HG02884 (cell line): ENCODE measurements around the gene CLASP2.
A peak's percentile ranks its signal among the peaks of the same experiment; 100 is the strongest.
"Not testable (repeated sequence)": the region's sequence is repeated elsewhere in the genome, so short reads cannot be mapped to it uniquely, and the experiment has no call there.

Source experiments
- ATAC-seq: cut with Tn5 transposase; IDR thresholded peaks from one replicate; pipeline ENCODE4 v1.9.1; 2021; ENCODE audit warnings: mild to moderate bottlenecking, moderate library complexity; ENCODE audit not compliant: unreplicated experiment

CLASP2 gene

DNA sequence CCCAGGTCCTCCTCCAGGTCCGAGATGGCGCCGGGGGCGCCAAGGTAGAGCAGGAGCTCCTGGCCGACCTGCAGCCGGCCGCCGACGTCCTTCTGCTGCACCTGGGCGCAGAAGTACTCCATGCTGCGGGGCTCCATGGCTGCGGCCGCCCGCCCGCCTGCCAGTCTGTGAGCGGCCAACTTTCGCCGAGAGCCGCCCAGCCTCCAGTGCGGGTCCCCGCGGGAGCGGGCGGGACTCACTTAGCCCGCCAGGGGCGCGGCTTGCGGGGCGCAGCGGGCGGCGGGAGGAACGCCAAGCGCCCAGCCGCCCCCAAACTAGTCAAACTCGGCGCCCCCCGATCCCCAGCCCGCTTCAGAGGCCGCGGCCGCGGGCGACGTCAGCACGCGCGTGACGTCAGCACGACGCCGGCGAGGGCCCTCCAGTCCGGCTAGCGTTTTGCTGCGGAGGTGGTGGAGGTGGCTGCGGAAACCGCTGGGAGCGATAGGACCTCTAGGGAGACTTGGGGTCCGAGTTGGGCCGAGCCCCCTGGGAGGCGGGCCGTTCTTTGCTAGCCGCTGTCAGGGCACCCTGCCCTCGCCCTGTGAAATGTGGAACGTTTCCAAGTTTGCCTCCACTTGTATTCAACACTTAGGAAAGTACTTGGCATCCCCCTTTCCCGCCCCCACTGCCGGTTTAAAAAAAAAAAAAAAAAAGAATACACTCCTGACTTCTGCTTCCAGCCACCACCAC is at the start of gene CLASP2:
CLASP2 (minus strand) TSS at position 389 of the 729 bp plus-strand sequence; CDS start at position 137, 252 bp downstream.
- ATAC-seq = peak; percentile 95

- ATAC-seq = no peak
These were observed 40.8 kb upstream of the CLASP2 start for GRCh38 chr3:33758864-33759263.

- ATAC-seq = no peak
These were observed 40.2 kb upstream of the CLASP2 start for GRCh38 chr3:33758281-33758680.

- ATAC-seq = not testable (repeated sequence)
These were observed 36.3 kb upstream of the CLASP2 start for GRCh38 chr3:33754391-33754790.

DNA sequence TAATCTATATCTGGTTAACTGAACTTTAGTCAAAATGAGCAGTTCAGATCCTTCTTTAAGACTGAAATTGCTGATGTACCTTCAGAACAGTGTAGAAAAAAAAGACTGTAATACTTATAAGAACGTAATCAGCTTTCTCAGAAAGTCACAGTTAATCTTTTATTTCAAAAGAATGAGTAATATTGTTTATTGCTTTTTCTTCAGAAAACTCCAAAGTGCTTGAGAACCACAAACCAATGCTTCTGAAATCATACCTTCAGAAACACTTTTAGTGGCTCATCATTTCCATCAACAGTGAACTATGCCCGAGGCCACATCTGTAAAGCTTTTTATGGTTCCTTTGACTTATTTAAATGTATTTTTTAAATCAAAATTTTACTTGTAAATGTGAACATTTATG is 33.3 kb upstream of the CLASP2 start:
- ATAC-seq = no peak

GRCh38 chr3:33750211-33750548 is 32.1 kb upstream of the CLASP2 start:
- ATAC-seq = no peak

- no peak for ATAC-seq
These were observed 31.6 kb upstream of the CLASP2 start for GRCh38 chr3:33749546-33750210.

DNA sequence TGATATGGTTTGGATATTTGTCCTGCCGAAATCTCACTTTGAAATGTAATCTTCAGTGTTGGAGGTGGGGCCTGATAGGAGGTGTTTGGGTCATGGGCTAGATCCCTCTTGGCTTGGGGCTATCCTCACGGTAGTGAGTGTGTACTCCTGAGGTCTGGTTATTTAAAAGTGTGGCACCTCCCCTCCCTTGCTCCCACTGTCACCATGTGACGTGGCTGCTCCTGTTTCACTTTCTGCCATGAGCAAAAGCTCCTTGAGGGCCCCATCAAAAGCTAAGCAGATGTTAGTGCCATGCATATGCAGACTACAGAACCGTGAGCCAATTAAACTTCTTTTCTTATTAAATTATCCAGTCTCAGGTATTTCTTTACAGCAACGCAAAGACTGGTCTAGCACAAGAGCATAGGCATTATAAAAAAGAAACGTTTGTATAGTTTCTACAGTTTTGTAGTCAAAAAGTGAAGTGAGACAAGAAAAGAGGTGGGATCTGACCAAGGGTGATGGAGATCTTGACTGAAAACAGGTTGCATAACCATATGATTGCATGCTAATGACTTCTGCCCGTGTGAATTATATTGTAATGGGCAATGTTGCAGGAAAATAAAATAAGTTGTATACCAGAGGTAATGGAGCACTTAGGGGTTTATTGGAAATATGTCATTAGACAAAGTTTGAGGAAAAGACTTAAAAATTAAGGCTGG is 28.5 kb upstream of the CLASP2 start:
- peak; percentile 56 for ATAC-seq

- no peak for ATAC-seq
These were observed 19.1 kb upstream of the CLASP2 start for GRCh38 chr3:33737146-33737545.

DNA sequence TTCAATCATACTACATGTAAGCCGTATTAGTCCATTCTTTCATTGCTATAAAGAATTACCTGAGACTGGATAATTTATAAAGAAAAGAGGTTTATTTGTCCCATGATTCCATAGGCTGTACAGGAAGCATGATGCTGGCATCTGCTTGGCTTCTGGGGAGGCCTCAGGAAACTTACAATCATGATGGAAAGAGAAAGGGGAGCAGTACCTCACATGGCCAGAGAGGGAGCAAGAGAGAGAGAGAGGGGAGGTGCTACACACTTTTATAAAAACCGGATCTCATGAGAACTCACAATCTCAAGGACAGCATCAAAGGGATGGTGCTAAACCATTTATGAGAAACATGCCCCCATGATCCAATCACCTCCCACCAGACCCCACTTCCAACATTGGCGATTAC is 14.3 kb upstream of the CLASP2 start:
- no peak for ATAC-seq

DNA sequence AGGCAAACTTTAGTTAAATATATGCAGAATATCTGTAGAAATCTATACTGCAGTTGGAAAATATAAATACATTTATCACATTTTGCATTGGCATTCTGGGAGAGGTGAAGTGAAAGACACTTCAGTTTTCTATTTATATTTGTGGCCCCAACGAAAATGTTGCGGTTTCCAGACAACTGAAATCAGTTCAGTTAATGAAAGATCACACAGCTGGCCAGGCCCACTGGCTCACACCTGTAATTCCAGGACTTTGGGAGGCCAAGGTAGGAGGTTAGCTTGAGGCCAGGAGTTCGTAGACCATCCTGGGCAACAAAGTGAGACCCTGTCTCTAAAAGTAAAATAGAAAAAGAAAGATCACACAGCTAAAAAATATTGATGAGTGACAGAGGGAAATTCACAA is 11.9 kb upstream of the CLASP2 start:
- no peak for ATAC-seq

- ATAC-seq = no peak
These were observed 6.2 kb upstream of the CLASP2 start for GRCh38 chr3:33724256-33724655.

- no peak for ATAC-seq
These were observed 4.7 kb upstream of the CLASP2 start for GRCh38 chr3:33722626-33723370.

DNA sequence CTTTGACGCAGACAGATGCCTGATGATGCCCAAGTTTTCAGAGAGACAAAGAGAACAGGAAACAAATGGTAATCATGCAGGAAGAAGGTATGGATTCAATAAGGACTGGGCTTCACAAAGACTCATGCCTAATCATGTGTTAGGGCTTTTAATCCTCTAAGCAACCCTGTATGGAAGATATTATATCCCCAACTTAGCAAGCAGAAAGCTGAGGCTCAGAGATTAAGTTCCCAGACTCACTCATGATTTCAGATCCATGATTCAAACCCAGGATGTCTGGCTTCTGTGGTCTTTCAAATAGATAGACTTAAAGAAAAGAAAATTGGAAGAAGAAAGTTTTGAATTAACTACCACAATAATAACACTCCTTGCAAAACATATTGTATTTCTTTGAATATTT is 4.1 kb upstream of the CLASP2 start:
- no peak for ATAC-seq

DNA sequence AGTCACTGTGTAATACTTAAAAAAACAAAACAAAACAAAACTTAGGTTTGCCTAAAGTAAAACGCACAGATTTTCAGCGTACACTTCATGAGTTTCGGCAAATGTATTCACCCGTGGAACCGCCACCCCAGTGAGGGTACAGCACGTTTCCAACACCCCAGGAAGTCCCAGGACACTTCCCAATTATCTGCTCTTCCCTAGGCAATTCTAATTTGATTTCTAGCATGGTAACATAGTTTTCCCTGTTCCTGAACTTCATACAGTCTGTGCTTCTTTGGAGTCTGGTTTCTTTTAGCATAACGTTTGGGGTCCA is 497 bp upstream of the CLASP2 start:
- no peak for ATAC-seq

DNA sequence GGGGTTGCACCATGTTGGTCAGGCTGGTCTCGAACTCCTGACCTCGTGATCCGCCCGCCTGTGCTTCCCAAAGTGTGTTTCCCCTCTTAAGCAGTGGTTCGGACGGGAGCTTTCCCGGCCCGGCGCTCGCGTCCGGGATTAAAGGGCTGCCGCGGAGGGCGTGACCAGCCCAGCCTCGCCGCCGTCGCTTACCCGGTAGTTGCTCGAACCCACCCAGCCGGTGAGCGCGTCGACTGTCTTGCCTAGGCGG is 513 bp downstream of the CLASP2 start:
- peak; percentile 56 for ATAC-seq

DNA sequence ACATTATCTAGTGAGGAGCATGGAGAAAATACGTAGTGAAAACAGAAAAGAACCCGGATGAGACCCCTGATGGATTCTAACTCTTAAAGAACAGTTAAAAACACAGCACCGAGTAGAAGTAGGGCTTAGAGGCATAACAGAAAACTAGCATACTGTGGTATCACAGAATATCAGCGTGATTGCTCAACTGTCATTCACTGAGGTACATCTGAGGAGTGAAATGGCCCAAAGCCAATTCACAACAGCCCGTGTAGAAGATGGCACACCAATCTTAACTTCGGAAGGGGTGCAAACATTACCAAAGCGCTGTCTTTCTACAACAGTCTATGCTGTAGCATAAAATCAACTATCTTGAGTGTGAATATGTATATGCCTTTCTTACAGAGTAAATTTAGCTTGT is 1.8 kb downstream of the CLASP2 start:
- no peak for ATAC-seq

- ATAC-seq = no peak
These were observed 7.0 kb downstream of the CLASP2 start for GRCh38 chr3:33711100-33711499.

GRCh38 chr3:33706056-33706455 is 12.0 kb downstream of the CLASP2 start:
- no peak for ATAC-seq

DNA sequence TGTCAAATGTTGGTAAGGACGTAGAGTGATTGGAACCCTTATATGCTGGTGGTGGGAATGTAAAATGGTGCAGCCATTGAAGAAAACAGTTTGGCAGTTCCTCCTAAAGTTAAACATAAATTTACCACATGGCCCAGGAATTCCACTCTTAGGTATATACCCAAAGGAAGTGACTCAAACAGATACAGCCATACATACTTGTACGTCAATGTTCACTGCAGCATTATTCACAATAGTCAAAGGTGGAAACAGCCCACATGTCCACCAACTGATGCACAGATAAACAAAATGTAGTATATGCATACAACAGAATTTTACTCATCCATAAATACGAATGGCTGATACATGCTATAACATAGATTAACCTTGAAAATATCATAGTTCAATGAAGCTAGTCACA is 13.2 kb downstream of the CLASP2 start:
- no peak for ATAC-seq

- ATAC-seq = no peak
These were observed 18.8 kb downstream of the CLASP2 start for GRCh38 chr3:33699275-33699674.

DNA sequence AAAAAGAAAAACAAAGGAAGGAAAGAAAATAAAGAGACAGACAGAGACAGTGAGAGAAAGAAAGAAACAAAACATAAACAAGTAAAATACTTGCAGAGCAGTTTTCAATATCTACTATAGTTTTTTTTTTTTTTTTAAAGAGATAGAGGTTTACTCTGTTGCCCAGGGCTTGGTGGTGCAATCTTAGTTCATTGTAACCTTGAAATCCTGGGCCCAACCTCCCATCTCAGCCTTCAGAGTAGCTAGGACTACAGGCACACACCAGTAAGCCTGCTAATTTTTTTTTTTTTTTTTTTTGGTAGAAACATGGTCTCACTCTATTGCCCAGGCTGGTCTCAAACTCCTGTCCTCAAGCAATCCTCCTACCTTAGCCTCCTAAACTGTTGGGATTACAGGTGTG is 23.1 kb downstream of the CLASP2 start:
- no peak for ATAC-seq
